GM12873 (cell line): ENCODE results near the gene XRCC6.

Experiments
- TF ChIP-seq, protein P1 (sequence below): IDR thresholded peaks from 2 replicates; pipeline ENCODE4 v1.5.1; 2012; ENCODE audit warnings: low read depth, mild to moderate bottlenecking, moderate library complexity, low read length, control low read depth; ENCODE audit not compliant: insufficient read depth; ENCODE audit errors: missing control alignments

XRCC6 gene

DNA sequence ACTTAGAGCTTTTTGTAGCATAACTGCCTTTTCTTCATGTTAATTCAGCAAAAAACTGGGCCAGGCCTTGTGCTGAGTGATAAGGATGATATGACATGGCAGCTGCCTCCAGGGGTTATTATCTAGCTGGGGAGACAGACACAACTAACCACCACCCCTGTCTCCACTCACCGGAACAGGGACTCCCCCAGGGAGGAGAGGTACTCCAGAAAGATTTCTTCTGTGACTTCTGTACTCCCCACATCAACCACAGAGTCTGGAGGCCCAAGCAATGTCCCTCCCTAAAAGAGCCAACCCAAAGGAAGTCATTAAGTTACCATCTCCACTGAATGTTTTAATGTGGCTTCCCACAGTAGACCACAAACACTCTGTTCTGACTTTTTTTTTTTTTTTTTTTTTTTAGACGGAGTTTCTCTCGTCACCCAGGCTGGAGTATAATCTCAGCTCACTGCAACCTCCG is 17.2 kb upstream of the XRCC6 start:
- TF ChIP-seq, protein P1, sequence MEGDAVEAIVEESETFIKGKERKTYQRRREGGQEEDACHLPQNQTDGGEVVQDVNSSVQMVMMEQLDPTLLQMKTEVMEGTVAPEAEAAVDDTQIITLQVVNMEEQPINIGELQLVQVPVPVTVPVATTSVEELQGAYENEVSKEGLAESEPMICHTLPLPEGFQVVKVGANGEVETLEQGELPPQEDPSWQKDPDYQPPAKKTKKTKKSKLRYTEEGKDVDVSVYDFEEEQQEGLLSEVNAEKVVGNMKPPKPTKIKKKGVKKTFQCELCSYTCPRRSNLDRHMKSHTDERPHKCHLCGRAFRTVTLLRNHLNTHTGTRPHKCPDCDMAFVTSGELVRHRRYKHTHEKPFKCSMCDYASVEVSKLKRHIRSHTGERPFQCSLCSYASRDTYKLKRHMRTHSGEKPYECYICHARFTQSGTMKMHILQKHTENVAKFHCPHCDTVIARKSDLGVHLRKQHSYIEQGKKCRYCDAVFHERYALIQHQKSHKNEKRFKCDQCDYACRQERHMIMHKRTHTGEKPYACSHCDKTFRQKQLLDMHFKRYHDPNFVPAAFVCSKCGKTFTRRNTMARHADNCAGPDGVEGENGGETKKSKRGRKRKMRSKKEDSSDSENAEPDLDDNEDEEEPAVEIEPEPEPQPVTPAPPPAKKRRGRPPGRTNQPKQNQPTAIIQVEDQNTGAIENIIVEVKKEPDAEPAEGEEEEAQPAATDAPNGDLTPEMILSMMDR: no peak

DNA sequence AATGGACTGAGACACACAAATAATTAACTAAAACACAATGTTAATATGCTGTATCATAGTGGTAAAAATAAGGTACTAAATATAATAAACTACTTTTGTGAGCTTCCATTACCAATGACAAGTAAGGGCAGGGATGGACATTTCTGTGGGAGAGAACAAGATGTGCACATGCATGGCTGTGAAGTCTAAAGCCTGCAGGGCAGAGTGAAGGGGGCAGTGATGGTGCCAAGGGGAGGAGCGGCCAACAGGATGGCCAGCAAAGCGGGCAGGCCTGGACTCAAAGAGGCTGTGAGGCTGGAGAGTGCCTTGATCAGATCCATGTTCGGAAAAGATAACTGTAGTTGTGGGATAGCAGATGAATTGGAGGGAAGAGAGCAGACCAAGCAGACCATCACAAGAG is 12.7 kb upstream of the XRCC6 start:
- TF ChIP-seq, protein P1: no peak

DNA sequence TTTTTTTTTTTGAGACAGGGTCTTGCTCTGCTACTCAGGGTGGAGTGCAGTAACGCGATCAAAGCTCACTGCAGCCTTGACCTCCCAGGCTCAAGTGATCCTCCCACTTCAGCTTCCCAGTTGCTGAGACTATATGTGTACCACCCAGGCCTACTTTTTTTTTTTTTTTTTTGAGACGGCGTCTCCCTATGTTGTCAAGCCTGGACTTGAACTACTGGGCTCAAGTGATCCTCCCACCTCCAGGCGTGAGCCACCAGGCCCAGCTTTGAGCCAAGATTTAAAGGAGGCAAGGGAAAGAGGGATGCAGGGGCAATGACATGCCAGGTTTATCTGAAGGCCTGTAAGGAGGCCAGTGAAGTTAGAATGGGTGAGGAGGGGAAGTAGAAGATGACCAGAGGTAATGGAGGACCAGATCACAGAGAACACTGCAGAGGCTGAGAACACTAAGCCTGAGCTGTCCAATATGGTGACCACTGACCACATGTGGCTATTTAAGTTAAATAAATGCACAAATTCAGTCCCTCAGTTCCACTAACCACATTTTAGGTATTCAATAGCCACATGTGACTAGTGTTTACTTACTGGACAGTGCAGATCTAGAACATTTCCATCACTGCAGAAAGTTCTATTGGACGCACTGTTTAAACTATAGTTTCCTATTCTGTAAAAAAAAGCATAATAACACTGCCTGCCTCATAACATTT is 8.3 kb upstream of the XRCC6 start:
- TF ChIP-seq, protein P1: no peak

DNA sequence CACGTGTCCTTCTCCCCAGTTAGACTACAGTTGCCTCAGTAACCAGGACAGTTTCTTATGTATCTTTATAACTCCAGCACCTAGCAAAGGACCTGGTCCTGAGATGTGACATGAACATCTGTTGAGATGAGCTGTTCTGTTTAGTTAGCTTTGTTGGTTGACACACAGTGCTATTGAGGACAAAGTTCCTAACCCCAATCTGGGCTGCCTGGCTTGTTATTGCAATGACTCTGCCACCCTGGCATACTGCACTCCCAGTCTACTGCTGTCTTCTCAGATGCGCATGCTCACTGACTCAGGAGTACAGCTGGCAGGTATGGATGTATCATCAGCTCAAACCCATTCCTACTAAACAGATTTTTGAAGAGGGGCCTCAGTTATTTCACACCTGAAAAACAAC is 7.6 kb upstream of the XRCC6 start:
- TF ChIP-seq, protein P1: no peak

DNA sequence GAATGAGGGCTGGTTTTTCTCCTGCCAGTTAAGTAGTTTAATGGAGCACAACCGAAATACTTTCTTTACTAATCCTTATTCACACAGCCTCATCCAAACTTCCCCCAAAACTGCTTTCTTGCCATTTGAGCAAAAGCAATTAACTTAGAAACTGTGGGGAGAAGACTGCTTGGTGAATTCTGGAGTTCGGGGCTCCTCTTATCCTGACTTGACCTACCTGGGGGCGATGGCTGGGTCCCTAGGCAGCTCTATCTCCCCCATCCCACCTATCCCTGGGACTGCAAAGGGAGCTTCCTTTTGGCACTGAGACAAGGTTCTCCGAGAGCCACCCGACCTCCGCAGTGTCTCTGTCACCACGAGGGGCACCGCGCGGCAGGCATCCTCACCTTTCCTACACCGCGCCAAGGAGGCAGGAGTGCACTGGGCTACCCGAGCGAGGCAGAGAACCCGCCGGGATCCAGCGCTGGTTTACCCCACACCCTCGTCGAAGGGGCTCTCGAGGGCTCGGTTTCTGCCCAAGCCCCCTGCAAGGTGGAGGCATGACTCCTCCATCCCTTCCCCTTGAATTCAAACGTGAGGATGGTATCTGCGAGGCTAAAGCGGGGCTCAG is 1.0 kb upstream of the XRCC6 start:
- TF ChIP-seq, protein P1: peak; percentile 17

DNA sequence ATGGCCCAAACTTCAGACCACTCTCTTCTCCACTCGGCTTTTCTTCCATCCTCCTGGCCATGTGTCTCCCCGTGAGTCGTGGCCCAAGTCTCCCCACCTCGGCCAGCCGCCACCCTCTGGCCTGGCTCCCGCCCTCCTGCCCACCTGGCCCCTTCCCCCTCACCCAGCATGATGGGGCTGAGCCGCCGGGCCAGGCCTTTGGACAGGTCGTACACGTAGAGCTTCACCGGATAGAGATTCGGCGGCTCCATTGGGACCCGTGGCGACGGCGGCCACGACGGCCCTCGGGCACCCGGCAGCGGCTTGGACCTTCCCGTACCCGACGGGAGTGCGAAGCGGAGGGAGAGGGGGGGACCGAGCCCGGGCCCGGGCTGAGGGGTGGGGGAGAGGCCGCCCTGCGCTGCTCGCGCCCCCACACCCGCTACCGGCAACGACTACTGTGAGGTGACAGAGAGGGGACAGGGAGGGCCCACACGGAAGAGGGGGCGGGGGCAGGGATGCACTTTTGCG is 451 bp upstream of the XRCC6 start, which contains the start of gene DESI1:
DESI1 (minus strand) TSS at position 455 of the 510 bp plus-strand sequence; CDS start at position 251, 204 bp downstream.
- TF ChIP-seq, protein P1: no peak

DNA sequence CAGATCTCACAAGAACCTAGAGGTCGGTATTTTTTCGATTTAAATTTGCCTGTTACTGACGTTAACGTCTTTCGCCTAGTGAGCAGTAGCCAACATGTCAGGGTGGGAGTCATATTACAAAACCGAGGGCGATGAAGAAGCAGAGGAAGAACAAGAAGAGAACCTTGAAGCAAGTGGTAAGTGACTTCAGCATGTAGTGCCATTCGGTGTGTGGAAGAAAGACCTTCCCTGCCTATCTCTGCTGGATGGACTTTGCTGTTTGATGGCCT is 750 bp downstream of the XRCC6 start:
- TF ChIP-seq, protein P1: no peak
